H1 (cell line): Measurements from ENCODE around the gene RAB7B. TPM values are rescaled to one million over a fixed set of nuclear protein-coding genes. Genes with fewer than 3 reads are reported as not detected.

Experiments used
- CHD7 ChIP-seq: fragments of 300-600 bp; sonication (generic); IDR thresholded peaks from 2 replicates; pipeline ENCODE4 v1.7.1; 2012; ENCODE audit warnings: low read length, moderate library complexity, mild to moderate bottlenecking, inconsistent platforms; ENCODE audit not compliant: insufficient replicate concordance
- polyA plus RNA-seq, 7 experiments: library from polyadenylated mRNA; depleted of rRNA in 3 of 7; stranded (reverse) in 5 of 7; unstranded in 2 of 7; fragments of >200 nt in 5 of 7; fragments of 200-250 nt in 2 of 7; gene quantifications; 1 replicate in 5 of 7; 2 replicates in 1 of 7; 4 replicates in 1 of 7; pipeline versions ENCODE4 v1.2.1 to v1.2.3, GENCODE V29; 2011 to 2013; ENCODE audit warnings: missing spikeins in 2 of 7, mixed read lengths in 2 of 7
- total RNA-seq: library from RNA; stranded (reverse); fragmentation: NEBNext Ultra II Directional; extraction: Animal tissue kit (Norgen Biotek cat#: 25700); gene quantifications from 2 replicates; pipeline ENCODE4 v1.2.1, GENCODE V29; 2021
- TF ChIP-seq, protein P1 (sequence below): IDR thresholded peaks from 2 replicates; pipeline ENCODE4 v1.6.1; 2012; ENCODE audit warnings: low read length, inconsistent platforms

Gene RAB7B
- total and polyA plus RNA-seq, 2 of the 8 experiments (the other 6 are each of a cell fraction or from before 2014, with no cell fraction given), result 0.05 TPM; not detected in 1

DNA sequence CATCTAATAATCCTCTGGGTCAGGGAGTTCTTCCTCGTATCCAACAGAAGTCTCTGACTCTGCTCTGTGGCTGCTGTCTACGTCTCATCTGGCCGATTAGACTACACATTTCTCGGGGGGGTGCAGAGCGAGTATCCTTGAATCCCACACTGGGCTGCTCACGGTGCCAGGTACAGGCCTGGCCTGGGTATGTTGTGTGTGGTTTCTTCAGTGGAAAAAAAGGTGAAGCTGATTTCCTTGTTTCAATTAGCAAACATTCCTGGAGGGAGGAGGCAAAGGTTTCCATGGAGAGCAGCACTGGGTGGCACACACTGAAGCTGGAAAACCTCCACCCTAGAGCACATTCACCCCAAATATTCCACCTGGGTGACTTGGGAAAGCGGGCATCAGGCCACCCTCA lies 2.0 kb upstream of the RAB7B start (continued):
- no peak for TF ChIP-seq CHD7
- TF ChIP-seq, protein P1, sequence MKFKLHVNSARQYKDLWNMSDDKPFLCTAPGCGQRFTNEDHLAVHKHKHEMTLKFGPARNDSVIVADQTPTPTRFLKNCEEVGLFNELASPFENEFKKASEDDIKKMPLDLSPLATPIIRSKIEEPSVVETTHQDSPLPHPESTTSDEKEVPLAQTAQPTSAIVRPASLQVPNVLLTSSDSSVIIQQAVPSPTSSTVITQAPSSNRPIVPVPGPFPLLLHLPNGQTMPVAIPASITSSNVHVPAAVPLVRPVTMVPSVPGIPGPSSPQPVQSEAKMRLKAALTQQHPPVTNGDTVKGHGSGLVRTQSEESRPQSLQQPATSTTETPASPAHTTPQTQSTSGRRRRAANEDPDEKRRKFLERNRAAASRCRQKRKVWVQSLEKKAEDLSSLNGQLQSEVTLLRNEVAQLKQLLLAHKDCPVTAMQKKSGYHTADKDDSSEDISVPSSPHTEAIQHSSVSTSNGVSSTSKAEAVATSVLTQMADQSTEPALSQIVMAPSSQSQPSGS, result no peak
